ENCODE data around the gene TECTA. TPM values are rescaled to one million over a fixed set of nuclear protein-coding genes. Genes with fewer than 3 reads are reported as not detected.

Gene TECTA
- total RNA-seq, 1 experiment from 2014 or later: 0.37 TPM

GRCh38 chr11:121161349-121161917, 60.4 kb downstream of the TECTA start:
- DNase-seq (ENCODE audit: low spot score): no peak
- no peaks in the 10 kb centered on the region for H3K9me3 Mint-ChIP-seq
- no peak overlapping the region for H3K4me3 Mint-ChIP-seq
- no peak overlapping the region for H3K27ac Mint-ChIP-seq
- TF ChIP-seq, protein P1, sequence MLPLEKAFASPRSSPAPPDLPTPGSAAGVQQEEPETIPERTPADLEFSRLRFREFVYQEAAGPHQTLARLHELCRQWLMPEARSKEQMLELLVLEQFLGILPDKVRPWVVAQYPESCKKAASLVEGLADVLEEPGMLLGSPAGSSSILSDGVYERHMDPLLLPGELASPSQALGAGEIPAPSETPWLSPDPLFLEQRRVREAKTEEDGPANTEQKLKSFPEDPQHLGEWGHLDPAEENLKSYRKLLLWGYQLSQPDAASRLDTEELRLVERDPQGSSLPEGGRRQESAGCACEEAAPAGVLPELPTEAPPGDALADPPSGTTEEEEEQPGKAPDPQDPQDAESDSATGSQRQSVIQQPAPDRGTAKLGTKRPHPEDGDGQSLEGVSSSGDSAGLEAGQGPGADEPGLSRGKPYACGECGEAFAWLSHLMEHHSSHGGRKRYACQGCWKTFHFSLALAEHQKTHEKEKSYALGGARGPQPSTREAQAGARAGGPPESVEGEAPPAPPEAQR (CRISPR knock-in tag; IDR thresholded peaks at IDR 0.05): no peak
- no peak for TF ChIP-seq NFATC4 (CRISPR knock-in tag; IDR thresholded peaks at IDR 0.05)
- no peak for TF ChIP-seq ZNF396 (CRISPR knock-in tag; IDR thresholded peaks at IDR 0.05; ENCODE audit: borderline replicate concordance)
- TF ChIP-seq ZNF219 (CRISPR knock-in tag; IDR thresholded peaks at IDR 0.05; ENCODE audit: borderline replicate concordance): no peak
- no peak for TF ChIP-seq TP53 (CRISPR knock-in tag; IDR thresholded peaks at IDR 0.05)
- TF ChIP-seq JAZF1 (CRISPR knock-in tag; IDR thresholded peaks at IDR 0.05): no peak
- no peak for TF ChIP-seq ZNF512 (CRISPR knock-in tag; IDR thresholded peaks at IDR 0.05; ENCODE audit: borderline replicate concordance)
- TF ChIP-seq, protein P2, sequence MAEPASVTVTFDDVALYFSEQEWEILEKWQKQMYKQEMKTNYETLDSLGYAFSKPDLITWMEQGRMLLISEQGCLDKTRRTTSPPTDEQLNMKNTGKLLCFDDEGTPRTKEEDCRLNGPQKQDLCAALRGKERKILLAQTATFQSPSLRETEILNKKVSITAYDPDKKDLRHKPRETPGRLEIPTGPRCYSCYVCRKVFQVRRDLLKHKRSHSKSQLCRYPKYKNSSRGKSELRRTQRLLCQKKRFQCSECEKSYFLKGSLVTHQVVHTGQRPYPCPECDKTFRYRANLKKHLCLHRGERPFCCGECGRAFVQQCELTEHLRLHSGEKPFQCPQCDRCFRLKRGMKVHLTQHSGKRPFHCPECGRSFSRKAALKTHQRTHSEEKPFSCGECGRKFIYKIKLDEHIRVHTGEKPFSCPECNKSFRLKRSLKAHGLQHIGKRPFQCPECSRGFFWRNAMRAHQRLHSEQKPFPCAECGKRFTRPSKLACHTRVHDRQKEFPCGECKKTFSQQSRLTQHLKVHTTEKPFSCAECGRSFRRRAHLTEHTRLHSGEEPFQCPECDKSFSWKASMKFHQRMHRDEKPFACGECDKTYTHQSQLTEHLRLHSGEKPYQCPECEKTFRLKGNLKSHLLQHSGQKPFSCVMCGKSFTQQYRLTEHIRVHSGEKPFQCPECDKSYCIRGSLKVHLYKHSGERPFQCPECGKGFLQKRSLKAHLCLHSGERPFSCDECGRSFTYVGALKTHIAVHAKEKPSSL (CRISPR knock-in tag; conservative IDR thresholded peaks at IDR 0.05): no peak
- TF ChIP-seq, protein P3, sequence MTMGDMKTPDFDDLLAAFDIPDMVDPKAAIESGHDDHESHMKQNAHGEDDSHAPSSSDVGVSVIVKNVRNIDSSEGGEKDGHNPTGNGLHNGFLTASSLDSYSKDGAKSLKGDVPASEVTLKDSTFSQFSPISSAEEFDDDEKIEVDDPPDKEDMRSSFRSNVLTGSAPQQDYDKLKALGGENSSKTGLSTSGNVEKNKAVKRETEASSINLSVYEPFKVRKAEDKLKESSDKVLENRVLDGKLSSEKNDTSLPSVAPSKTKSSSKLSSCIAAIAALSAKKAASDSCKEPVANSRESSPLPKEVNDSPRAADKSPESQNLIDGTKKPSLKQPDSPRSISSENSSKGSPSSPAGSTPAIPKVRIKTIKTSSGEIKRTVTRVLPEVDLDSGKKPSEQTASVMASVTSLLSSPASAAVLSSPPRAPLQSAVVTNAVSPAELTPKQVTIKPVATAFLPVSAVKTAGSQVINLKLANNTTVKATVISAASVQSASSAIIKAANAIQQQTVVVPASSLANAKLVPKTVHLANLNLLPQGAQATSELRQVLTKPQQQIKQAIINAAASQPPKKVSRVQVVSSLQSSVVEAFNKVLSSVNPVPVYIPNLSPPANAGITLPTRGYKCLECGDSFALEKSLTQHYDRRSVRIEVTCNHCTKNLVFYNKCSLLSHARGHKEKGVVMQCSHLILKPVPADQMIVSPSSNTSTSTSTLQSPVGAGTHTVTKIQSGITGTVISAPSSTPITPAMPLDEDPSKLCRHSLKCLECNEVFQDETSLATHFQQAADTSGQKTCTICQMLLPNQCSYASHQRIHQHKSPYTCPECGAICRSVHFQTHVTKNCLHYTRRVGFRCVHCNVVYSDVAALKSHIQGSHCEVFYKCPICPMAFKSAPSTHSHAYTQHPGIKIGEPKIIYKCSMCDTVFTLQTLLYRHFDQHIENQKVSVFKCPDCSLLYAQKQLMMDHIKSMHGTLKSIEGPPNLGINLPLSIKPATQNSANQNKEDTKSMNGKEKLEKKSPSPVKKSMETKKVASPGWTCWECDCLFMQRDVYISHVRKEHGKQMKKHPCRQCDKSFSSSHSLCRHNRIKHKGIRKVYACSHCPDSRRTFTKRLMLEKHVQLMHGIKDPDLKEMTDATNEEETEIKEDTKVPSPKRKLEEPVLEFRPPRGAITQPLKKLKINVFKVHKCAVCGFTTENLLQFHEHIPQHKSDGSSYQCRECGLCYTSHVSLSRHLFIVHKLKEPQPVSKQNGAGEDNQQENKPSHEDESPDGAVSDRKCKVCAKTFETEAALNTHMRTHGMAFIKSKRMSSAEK (CRISPR knock-in tag; IDR thresholded peaks at IDR 0.05; ENCODE audit: borderline replicate concordance): no peak
- TF ChIP-seq NFYB (CRISPR knock-in tag; conservative IDR thresholded peaks at IDR 0.05; ENCODE audit: low read depth): no peak
- TF ChIP-seq ZNF671 (CRISPR knock-in tag; IDR thresholded peaks at IDR 0.05): no peak
- no peak for TF ChIP-seq MYBL2 (CRISPR knock-in tag; IDR thresholded peaks at IDR 0.05)
- TF ChIP-seq ZNF416 (CRISPR knock-in tag; IDR thresholded peaks at IDR 0.05): no peak
- TF ChIP-seq ZNF423 (CRISPR knock-in tag; IDR thresholded peaks at IDR 0.05): no peak
- H3K36me3 Mint-ChIP-seq: no peaks in the 10 kb centered on the region
- peaks cover 19% of the 10 kb centered on the region for H3K4me1 Mint-ChIP-seq
- ChIA-PET CTCF (interaction anchor here (1.4 kb wide), 1 partner anchor 57 kb away, joined by 3 read pairs; no protein-coding TSS in a partner anchor), POLR2A (no interaction called here)
- no peaks in the 10 kb centered on the region for H3K27me3 Mint-ChIP-seq (ENCODE audit: low read depth)
- no peak for ATAC-seq

GRCh38 chr11:121163658-121164308, 62.7 kb downstream of the TECTA start:
- Mint-ChIP-seq H3K27me3 (ENCODE audit: low read depth) (no peaks in the 10 kb centered on the region), H3K9me3 (no peaks in the 10 kb centered on the region), H3K4me1 (peaks cover 32% of the 10 kb centered on the region), H3K27ac (no peak overlapping the region), H3K36me3 (no peaks in the 10 kb centered on the region), H3K4me3 (no peak overlapping the region)
- CTCF ChIA-PET: no interaction called here
- POLR2A ChIA-PET: no interaction called here
- DNase-seq (ENCODE audit: low spot score) (no peak), ATAC-seq (no peak)
- TF ChIP-seq GABPB1 (CRISPR knock-in tag; IDR thresholded peaks at IDR 0.05) (no peak), ZNF317 (CRISPR knock-in tag; IDR thresholded peaks at IDR 0.05; ENCODE audit: borderline replicate concordance, low read depth) (no peak), AR (CRISPR knock-in tag; IDR thresholded peaks at IDR 0.05) (no peak), ETV6 (CRISPR knock-in tag; IDR thresholded peaks at IDR 0.05) (no peak), NR2C2 (CRISPR knock-in tag; IDR thresholded peaks at IDR 0.05) (no peak), ZNF219 (CRISPR knock-in tag; IDR thresholded peaks at IDR 0.05; ENCODE audit: borderline replicate concordance) (no peak)
- TF ChIP-seq, protein P4, sequence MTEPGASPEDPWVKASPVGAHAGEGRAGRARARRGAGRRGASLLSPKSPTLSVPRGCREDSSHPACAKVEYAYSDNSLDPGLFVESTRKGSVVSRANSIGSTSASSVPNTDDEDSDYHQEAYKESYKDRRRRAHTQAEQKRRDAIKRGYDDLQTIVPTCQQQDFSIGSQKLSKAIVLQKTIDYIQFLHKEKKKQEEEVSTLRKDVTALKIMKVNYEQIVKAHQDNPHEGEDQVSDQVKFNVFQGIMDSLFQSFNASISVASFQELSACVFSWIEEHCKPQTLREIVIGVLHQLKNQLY (CRISPR knock-in tag; IDR thresholded peaks at IDR 0.05): no peak
- TF ChIP-seq, protein P1 (CRISPR knock-in tag; IDR thresholded peaks at IDR 0.05): no peak

Measured in WTC11 (cell line).